GM19328 (cell line): ENCODE results near the gene RNF215.

Source experiments
- ATAC-seq: cut with Tn5 transposase; IDR thresholded peaks from one replicate; pipeline ENCODE4 v1.9.1; 2021; ENCODE audit warnings: mild to moderate bottlenecking, moderate library complexity; ENCODE audit not compliant: unreplicated experiment

RNF215 gene

DNA sequence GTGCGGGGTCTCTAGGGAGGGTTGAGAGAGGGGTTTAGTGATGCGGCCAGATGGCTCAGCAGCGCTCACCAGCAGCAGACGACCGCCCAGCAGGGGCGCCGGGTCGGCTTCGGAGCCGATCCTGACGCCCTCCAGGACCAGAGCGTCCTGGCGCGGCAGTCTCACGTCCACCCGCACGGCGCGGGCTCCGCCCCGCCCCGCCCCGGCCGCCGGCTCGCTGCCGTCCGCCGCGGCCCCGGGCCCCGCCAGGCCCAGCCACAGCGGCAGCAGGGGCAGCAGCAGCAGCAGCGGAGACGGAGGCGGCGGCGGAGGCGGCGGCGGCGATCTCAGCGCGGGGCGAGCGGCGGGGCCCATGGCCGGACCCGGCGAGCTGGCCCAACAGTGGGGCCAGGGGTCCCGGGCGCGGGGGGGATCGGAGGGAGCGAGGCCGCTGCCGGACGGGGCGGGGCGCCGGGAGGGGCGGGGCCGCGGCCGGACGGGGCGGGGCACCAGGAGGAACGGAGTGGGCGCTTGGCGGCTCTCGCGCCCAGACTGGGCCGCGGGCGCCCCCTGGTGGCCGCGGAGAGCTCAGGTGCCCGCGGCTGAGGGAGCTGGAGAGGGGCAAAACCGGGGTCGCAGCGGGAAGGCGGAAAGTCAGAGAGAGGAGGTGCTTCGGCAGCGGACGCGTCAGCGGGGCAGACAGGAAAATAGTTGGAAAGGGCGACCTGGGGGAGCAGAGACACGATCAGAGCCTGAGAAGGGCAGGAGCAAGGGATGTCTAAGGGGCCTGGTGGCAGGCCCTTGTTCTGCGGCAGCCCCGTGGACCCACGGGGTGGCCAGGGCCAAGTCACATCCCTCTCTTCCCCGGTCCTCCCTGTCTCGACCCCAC is at the start of gene RNF215:
Gene RNF215 (minus strand): TSS at position 452 of the 868 bp plus-strand sequence. CDS start 98 bp downstream, at position 354.
- peak; percentile 58 for ATAC-seq

DNA sequence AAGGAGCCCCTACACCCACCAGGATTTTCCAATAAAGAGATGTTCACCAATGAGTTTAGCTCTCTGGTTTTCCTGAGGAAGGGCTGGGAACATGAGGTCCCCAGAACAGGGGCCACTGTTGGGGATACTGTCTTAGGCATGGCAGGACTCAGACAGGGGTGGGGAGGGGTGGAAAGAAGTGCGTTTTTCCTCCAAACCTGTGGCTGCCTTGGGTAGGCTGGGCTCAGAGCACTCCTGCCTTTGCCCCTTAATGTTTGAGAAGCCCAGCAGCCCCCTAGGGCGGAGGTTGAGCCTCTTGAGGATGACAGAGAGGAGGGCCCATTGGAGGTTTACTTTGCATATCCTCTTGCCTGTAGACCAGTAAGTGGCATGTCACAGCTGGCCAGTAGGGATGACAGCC is 49.0 kb upstream of the RNF215 start:
- no peak for ATAC-seq

DNA sequence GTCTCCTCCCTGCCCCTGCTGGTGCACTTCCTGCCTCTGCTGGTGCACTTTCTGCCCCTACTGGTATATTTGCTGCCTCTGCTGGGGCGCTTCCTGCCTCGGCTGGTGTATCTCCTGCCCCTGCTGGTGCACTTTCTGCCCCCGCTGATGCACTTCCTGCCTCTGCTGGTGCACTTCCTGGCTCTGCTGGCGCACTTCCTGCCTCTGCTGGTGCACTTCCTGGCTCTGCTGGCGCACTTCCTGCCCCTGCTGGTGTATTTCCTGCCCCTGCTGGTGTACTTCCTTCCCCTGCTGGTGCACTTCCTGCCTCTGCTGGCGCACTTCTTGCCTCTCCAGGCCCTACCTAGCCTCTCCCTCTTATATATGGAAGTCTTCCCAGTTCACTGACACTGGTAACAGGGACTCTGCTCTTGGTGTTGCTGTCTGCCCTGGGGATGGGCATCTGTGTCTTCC is 48.5 kb upstream of the RNF215 start:
- ATAC-seq, result no peak

DNA sequence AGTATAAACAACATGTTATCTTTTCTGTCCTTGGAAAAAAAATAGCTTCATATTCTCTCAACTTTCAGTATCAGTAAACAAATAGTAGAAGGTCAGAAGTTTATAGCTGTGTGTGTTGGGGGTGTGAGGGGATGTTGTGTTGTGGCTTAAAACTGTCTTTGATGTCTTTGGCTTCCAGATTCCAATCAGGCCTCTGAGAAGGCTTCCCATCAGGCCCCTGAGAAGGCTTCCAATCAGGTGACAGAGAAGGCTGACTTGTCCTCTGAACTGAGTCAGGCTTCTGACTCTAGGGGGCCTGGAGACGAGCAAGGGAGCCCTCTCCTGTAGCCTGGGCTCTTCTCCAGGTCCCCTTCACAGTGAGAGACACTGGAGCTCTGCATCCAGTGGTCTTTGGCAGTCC is 47.6 kb upstream of the RNF215 start:
- no peak for ATAC-seq

DNA sequence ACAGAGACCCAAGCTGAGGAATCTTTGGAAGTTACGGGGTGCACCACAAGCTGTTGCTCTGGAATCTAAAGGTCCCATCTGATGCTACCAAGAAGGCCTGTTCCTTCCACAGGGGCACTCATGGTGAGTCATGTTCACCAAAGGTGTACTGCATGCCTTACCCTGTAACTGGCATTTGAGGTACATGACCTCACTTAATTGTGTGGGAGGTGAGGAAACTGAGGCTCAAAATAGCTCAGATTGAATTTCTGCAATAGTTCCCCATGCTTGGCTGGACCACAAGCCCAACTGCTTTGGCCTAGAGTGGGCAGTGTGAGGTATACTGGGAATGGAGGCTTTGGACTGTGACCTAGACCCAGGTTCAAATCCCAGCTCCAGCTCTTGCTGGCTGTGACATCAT is 46.6 kb upstream of the RNF215 start:
- ATAC-seq, result no peak

DNA sequence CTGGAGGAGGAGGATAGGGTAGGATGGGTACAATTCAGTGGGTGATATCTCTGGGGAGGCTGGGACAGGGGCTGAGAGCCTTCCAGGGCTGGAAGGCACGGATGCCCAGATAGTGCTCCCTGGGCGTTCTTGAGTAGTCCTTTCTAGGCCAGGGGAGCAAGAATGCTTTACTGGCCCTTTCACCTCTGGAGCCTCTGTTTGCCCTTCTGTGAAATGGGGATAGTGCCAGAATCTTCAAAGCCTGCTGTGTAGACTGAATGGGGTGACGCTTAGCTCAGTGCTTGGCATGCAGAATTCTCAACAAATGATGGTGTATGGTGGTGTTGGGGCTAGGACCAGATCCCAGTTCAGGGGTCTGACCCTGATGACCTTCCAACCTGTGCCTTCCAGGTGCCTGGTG is 46.0 kb upstream of the RNF215 start:
- ATAC-seq, result no peak

DNA sequence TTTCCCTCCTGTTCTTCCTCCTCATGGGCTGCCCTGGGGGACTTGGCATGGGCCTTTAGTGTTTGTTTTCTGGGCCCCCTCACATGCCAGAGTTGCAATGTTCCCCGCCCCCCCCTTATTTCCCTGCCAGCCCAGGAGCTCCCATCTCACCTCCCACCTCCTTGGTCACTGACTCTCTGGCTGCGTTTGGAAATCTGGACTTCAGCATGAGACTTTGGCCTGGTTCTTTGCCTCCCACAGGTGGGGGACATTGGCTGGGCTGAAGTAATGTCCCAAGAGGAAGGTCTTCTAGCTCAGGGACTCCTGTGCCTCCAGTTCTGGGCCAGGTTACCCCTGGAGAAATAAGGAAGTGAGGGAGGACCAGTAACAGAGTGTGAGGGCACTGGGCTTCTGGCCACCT is 45.3 kb upstream of the RNF215 start:
- no peak for ATAC-seq

DNA sequence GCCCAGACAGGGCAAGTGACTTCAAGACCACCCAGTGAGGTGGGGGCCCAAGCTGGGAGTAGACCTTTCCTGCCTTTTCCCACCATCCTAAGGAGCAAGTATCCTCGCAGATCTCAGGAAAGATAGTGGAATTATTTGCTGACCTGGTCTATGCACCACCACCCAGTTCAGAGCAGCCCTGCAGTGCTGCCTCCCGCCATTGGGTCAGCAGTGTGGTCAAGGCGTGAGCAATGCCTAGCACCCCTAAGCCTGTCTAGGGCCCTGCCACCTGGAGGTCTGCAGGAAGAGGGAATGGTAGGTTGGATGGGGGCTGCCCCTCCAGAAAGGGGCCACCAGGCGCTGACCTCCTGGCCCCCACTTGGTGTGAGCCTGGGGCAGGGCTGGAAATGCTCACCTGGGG is 44.9 kb upstream of the RNF215 start:
- no peak for ATAC-seq

DNA sequence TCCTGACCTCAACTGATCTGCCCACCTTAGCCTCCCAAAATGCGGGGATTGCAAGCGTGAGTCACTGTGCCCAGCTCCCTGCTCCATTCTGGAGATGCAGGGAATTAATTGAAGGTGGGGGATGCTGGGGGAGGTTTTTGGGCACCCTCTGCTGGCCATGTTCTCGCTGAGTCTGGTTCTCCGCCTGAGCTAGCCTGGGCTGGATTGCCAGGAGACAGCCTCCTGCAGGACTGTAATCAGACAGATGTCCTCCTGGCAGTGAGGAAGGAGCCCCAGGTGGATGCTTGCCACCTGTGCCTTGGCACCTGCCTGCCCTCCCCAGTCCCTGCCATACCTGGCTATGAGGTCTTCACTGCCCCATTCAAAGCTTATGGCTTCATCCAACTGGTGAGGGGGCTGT is 43.7 kb upstream of the RNF215 start:
- ATAC-seq, result no peak

DNA sequence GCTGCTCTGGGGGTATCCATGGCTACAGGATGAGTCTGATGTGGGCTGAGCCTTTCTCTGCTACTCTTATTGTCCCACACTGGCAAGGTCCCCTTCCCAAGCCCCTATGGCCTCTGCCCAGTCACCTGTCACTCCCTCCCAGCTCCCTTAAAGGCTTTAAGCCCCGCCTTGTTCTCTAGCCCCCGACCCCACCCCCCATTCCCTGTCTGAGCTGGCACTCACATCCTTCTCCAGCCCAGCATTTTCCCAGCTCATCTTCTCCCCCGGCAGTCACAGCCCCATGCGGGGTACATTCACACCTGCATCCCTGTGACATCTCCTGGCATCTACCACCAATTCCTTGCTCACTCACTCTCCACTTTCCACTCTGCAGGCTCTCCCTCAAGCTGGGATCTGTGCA is 42.7 kb upstream of the RNF215 start:
- no peak for ATAC-seq

DNA sequence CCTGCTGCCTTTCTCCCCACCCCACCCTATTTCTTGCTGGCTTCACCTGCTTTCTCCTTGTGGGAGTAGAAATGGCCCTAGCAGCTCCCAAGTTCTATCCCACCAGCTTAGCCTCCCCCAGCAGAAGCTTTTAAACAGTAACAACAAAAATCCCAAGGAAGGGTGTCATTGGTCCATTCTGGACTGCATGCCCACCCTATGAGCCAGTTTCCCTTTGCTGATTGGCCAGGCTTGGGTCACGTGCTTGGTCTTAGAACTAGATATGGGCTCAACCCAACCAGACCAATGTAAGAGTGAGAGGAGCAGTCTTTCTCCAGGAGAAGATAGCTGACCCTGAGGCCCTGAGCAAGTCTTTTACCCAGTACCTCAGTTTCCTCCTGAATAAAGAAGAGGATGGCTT is 40.7 kb upstream of the RNF215 start:
- no peak for ATAC-seq

DNA sequence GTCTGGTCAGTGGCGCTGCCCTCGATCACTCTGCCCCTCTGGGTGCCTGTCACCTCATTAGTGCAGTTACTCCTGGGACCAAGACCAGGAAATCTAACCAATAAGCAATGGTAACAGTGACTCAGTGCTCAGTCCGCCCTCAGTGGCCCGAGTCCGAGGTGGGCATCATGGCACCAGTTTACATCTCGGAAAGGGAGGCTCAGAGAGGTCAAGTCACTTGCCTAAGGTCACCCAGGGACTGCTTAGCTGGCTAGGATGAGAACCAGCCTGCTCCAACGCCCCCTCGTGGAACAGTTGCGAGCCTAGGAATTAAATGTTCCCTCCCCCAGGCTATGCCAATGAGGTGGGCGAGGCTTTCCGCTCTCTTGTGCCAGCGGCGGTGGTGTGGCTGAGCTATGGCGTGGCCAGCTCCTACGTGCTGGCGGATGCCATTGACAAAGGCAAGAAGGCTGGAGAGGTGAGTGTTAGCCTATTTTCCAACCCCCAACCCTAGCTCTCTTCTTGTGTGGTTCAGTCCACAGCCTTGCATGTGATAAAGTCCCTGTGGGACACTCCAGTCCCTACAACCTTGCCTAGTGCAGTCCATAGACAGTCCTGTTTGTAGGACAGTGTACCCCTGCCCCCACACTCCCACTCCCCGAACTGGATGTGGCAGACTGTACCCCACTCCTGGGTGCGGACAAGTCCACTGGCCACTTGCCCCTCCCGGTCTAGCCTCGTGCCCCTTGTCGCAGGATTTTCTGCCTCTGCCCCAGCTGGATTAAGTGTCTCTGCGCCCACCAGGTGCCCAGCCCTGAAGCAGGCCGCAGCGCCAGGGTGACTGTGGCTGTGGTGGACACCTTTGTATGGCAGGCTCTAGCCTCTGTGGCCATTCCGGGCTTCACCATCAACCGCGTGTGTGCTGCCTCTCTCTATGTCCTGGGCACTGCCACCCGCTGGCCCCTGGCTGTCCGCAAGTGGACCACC is 39.5 kb upstream of the RNF215 start:
- ATAC-seq, result no peak

DNA sequence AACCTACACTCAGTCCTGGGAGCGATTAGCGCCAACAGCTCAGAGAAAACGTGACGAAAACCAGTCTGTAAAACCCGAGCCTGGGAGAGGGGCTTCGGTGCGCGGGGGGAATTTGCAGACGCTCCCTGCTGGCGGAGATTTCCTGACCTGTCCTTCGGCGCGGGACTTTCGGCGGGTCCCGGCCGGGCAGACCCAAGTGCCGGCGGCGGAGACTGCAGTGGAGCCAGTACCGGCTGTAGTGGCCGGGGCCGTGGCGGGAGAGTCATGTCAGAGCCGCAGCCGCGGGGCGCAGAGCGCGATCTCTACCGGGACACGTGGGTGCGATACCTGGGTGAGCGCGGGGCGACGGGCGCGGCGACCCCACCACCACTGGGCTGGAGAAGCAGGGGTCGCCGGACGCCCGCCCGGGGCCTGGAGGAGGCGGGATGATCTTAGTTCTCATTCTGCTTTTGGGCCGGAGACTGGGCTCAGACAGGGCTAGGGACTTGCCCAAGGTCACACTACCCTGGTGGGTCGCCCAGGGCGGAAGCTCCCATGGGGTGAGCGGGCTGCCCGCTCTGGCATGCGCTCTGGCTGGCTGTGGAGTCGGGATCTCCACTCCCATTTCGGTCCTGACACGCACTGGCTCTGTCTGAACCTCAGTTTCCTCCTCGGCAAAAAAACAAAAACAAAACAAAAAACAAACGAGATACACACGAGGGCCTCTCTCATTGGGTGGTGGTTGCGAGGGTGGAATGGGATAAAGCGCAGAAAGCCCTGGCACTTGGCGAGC is 38.6 kb upstream of the RNF215 start, which contains the start of gene MTFP1:
Gene MTFP1 (plus strand): TSS at position 153 of the 772 bp plus-strand sequence. CDS start 112 bp downstream, at position 265.
- no peak for ATAC-seq

DNA sequence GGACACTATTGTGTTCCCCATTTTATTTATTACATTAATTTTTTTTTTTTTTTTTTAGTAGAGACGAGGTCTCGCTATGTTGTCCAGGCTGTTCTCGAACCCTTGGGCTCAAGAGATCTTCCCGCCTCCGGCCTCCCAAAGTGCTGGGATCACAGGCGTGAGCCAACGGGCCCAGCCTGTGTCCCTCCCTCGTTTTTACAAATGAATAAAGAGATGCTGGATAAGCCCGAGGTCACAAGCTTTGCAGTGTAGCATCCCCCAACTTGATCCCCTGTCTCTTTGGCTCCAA is 38.1 kb upstream of the RNF215 start:
- ATAC-seq, result no peak

DNA sequence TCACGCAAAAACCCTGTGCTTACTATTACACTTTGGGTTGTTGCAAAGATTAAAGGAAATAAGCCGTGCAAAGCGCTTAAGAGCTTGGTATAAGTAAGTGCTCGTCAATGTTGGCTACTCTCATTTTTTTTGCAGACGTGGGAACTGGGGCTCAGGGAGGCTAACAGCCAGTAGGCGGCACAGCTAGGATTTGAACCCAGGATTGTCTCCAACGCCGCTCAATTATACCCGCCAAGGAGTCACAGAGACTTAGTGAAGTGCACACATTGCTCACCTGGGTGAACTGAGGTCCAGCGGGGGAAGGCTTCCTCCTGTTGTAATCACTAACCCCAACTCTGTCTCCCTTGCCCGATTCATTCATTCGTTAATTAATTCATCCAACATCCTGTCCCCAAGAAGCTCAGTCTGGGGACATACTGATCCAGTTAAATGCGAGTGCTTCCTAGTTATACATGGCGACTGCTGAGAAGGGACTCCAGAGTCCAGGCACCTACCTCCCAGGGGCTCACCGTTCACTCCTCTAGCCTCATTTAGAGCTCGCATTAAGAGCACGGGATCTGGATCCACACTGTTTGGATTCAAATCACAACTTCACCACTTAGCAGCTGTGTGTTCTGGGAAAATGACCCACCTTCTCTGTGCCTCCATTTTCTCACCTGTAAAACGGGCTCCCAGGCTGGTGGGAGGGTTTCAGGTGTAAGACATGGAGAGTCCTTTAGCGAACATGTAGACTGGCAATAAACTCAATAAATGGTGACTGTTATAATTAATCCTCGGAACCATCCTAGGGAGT is 37.5 kb upstream of the RNF215 start:
- no peak for ATAC-seq

DNA sequence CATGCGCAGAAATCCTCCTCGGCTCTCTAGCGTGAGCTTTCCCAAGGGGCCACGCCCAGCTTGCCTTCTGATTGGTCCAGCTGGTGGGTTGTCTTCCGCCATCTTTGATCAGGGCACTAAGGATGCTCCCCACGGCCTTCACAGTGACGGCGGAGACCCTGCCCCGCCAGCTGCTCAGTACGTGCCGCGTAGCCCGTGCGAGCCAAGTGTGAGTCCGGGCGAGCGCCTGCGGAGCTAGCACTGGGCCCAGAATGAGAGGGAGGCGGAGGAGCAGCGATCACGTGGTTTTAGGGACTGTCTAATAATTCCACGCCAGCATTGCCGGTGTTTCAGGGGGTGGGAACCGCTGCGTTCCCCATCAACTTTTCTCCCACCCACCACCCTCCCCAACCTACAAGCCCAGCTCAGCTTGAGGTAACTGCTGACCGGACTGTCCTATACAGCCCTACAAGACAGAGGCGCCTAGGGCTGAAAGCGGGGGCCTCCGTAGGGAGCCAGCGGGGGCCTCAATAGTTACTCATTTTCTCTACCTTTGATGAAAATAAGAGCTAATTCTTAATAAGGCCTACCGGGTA is 36.8 kb upstream of the RNF215 start:
- ATAC-seq, result peak; percentile 81

DNA sequence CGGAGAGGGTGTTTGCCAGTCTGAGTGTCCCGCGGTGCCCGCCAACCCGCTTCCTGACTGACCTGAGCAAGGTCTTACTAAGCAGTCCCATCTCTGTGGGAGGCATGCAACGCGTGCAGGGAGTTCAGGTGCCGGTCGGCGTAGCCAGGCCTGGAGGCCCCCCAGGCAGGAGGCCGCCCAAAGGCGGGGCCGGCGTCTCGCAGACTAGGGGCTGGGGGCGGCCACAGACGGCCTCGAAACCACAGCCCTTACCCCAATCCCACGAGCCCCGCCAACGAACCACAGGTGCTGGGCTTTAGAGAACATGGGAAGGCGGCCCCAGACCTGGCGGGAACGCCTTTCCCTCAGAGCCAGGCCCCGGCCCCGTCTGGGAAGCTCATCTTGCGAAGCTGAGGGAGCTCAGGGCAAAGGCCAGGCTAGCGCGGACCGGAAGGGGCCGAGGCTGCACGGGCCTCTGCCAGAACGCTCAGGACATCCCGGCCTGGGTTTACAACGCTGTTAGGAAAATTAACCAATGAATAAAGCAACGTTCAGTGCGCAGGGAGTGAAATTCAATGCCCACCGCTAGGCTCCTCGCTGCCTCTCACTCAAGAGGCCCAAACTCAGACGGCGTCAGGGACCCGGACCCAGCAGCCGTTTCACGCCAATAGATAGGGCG is 36.2 kb upstream of the RNF215 start:
- ATAC-seq, result peak; percentile 28

DNA sequence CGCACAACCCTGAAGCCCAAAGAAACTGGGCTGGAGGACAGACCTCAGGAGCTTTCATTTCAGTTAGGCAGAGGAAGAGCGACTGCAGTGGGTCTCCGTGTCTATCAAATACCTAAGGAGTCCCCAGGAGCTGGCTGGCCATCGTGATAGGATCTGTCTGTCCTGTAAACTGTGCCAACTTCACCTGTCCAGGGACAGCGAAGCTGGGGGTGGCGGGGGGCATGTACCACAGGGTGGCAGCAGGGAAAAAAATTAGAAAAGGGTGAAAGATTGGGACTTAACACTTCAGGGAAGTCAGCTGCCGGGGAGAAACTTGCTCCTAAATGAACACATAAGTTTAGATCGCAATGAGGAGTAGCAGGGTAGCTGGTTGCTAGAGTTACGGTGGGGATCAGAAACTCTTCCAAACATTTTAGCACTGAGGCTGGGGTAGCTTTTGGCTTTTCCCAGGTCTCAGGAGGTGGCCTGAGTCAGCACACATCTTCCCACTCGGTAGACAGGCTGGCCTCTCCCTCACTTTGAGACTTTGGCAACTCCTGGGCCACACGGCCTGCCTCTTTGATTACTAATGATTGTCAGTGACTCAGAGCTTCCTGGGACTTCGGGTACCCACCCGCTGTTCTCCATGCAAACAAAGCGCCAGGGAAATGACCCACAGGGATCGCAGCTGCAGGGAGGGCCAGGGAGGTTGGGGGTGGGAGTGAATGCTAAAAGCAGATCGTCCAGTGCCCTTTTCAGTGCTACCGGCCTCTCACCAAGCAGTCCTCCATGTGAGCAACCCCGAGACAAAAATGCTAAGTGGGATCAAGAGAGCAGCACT is 35.5 kb upstream of the RNF215 start:
- ATAC-seq, result no peak
